Measurements from ENCODE around the gene MXD1.

DNA sequence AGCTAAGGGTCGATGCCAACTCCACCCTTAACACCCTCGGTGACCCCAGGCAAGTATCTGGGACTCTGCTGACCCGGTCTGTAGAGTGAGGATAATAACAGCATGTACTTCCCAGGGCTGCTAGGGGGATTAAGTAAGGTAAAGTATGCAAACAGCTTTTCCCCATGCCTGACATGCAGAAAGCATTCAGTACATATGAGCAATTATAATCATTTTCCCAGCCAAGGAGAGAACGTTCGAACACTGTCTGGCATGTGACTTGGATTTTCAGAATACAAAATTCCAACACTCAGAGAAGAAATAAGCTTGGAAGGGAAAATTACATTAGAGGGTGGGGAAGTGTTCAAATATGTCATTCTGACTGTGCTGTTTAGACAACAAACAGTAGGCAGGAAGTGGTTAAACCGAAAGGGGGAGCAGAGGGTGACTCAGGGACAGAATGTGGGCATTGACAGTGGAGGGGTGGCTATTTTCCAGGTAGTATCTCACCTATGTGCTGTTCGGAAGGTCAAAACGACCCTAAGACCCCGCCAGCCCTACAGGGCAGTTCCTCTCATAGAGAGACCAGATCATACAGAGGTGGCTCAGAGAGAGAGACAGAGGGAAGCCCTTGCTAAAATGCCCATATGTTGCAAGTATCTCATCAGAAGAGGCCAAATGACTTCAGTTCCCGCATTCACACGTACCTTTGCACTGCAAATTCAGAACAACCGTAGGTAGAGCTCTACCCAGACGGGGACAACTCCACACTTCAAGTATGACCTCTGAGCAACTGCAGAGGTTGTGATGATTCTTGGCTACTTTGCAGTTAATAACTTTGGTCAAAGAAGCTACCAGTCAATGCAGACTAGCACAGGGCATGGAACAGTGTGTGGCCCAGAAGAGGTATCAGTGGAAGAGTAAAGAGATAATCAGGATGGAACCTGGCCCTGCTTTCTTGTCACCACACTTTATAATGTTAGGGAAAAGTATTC is 31.7 kb downstream of the MXD1 start:
- TF ChIP-seq, protein P1, sequence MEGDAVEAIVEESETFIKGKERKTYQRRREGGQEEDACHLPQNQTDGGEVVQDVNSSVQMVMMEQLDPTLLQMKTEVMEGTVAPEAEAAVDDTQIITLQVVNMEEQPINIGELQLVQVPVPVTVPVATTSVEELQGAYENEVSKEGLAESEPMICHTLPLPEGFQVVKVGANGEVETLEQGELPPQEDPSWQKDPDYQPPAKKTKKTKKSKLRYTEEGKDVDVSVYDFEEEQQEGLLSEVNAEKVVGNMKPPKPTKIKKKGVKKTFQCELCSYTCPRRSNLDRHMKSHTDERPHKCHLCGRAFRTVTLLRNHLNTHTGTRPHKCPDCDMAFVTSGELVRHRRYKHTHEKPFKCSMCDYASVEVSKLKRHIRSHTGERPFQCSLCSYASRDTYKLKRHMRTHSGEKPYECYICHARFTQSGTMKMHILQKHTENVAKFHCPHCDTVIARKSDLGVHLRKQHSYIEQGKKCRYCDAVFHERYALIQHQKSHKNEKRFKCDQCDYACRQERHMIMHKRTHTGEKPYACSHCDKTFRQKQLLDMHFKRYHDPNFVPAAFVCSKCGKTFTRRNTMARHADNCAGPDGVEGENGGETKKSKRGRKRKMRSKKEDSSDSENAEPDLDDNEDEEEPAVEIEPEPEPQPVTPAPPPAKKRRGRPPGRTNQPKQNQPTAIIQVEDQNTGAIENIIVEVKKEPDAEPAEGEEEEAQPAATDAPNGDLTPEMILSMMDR (IDR thresholded peaks at IDR 0.05), result no peak
- no peak for TF ChIP-seq EZH2 (IDR thresholded peaks at IDR 0.05)
- no peak for TF ChIP-seq EZH2phosphoT487 (IDR thresholded peaks at IDR 0.05)

Data from neural progenitor cell (in vitro differentiated cells).